Vagina (tissue), 2 donors: ENCODE results near the gene SPTLC3. TPM values are rescaled to one million over a fixed set of nuclear protein-coding genes. Genes with fewer than 3 reads are reported as not detected.

Experiments used
- DNase-seq, 2 donors: peaks; one replicate each; pipeline ENCODE4 v3.0.0-alpha.2; 2017; ENCODE audit errors: extremely low spot score in 2 of 2
- H3K27ac ChIP-seq: fragments of 200-600 bp; sonication (generic); one replicate; pipeline ENCODE4 v1.5.1; 2019
- H3K27me3 ChIP-seq: fragments of 200-600 bp; sonication (generic); one replicate; pipeline ENCODE4 v1.5.1; 2019
- H3K36me3 ChIP-seq, 2 donors: fragments of 200-600 bp; sonication (generic); one replicate each; pipeline ENCODE4 v1.5.1; 2017 to 2019
- H3K4me1 ChIP-seq: fragments of 200-600 bp; sonication (generic); one replicate; pipeline ENCODE4 v1.5.1; 2019
- H3K4me3 ChIP-seq, 2 donors: fragments of 200-600 bp; sonication (generic); 1 replicate in 1 of 2; 2 replicates in 1 of 2; pipeline ENCODE4 v1.5.1; 2016 to 2019
- H3K9me3 ChIP-seq: fragments of 200-600 bp; sonication (generic); one replicate; pipeline ENCODE4 v1.5.1; 2019
- POLR2A ChIP-seq, 2 donors: fragments of 450-650 bp; IDR thresholded peaks; one replicate each; pipeline ENCODE4 v1.6.1; 2017; ENCODE audit warnings: antibody characterized with exemption in 2 of 2, mild to moderate bottlenecking in 2 of 2, moderate library complexity in 2 of 2
- POLR2AphosphoS5 ChIP-seq, 2 donors: sonication (generic); formaldehyde crosslinking; IDR thresholded peaks; one replicate each; pipeline ENCODE4 v1.9.0; 2017; ENCODE audit warnings: antibody characterized with exemption in 2 of 2, mild to moderate bottlenecking in 2 of 2, low read depth in 1 of 2; ENCODE audit not compliant: insufficient read depth in 1 of 2
- intact Hi-C: fragments of 100-400 bp; cut with DNase I; formaldehyde crosslinking; loops from one replicate; pipeline ENCODE4 v1.15.1; 2023
- total RNA-seq: library from RNA; depleted of rRNA; stranded (reverse); fragments of >200 nt; gene quantifications from one replicate; pipeline ENCODE4 v1.2.3, GENCODE V29; 2016
- TF ChIP-seq, protein P1 (sequence below), 3 experiments: fragments of 450-650 bp in 2 of 3; fragments of 200-600 bp in 1 of 3; sonication (generic) in 1 of 3; IDR thresholded peaks; one replicate each; pipeline ENCODE4 v1.5.1; 2017 to 2019; ENCODE audit warnings: antibody characterized with exemption in 3 of 3, mild to moderate bottlenecking in 2 of 3, moderate library complexity in 2 of 3

SPTLC3 gene
- total RNA-seq, 1 donor from 2014 or later = 5.9 TPM

- Histone ChIP-seq H3K9me3 (no peaks in the 10 kb centered on the region), H3K27ac (no peak overlapping the region), H3K4me1 (peaks cover 8% of the 10 kb centered on the region), H3K4me3 (no peak overlapping the region), H3K36me3 (no peaks in the 10 kb centered on the region), H3K27me3 (no peaks in the 10 kb centered on the region)
- TF ChIP-seq POLR2A (IDR thresholded peaks at IDR 0.05) (no peak), POLR2AphosphoS5 (IDR thresholded peaks at IDR 0.05; ENCODE audit: insufficient read depth in 1 of 2, low read depth in 1 of 2) (no peak)
- TF ChIP-seq, protein P1, sequence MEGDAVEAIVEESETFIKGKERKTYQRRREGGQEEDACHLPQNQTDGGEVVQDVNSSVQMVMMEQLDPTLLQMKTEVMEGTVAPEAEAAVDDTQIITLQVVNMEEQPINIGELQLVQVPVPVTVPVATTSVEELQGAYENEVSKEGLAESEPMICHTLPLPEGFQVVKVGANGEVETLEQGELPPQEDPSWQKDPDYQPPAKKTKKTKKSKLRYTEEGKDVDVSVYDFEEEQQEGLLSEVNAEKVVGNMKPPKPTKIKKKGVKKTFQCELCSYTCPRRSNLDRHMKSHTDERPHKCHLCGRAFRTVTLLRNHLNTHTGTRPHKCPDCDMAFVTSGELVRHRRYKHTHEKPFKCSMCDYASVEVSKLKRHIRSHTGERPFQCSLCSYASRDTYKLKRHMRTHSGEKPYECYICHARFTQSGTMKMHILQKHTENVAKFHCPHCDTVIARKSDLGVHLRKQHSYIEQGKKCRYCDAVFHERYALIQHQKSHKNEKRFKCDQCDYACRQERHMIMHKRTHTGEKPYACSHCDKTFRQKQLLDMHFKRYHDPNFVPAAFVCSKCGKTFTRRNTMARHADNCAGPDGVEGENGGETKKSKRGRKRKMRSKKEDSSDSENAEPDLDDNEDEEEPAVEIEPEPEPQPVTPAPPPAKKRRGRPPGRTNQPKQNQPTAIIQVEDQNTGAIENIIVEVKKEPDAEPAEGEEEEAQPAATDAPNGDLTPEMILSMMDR (IDR thresholded peaks at IDR 0.05) = no peak
- DNase-seq = no peak
- intact Hi-C loops = no loop called here
These were observed 139.2 kb downstream of the SPTLC3 start for GRCh38 chr20:13147971-13148370.

DNA sequence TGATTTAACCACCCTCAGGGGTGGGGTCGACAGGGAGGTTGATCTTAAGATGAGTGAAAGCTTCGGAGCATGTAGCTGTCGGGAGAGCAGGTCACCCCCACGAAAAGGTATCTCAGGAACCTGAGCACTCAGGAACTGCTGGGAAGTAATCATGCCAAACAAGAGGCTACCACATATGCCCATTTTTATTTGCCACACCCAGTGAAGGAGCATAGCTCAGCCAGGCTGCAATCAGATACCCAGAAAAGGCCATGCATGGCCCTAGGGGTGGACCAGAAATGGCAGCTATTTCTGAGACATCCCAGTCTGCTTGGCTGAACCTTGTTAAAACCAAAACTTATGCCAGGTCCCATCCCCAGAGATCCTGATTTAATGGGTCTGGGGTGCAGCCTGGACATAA lies 139.6 kb downstream of the SPTLC3 start:
- Histone ChIP-seq H3K27me3 (no peaks in the 10 kb centered on the region), H3K36me3 (no peaks in the 10 kb centered on the region), H3K9me3 (no peaks in the 10 kb centered on the region), H3K4me1 (peaks cover 8% of the 10 kb centered on the region), H3K27ac (no peak overlapping the region), H3K4me3 (no peak overlapping the region)
- DNase-seq = no peak
- TF ChIP-seq POLR2AphosphoS5 (IDR thresholded peaks at IDR 0.05; ENCODE audit: insufficient read depth in 1 of 2, low read depth in 1 of 2) = no peak
- TF ChIP-seq, protein P1 (IDR thresholded peaks at IDR 0.05) = no peak
- intact Hi-C loops = no loop called here

DNA sequence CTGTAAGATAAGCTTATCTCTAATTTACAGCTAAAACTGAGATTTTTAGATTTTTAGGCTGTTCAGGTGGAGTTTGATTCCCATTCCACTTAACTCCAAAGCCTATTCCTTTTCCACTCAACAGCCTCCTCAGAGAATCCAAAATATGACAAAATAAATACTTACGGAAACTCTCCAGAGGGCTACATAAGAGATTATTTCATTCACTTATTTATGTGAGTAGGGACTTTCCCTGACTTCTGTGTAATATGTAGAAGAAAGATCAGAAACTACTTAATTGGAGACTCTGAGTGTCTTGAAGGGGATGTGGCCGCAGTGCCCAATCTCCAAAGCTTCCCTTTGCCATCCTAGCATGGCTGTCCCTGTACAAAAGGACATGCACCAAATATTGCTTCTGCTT lies 140.2 kb downstream of the SPTLC3 start:
- Histone ChIP-seq H3K4me1 (peaks cover 8% of the 10 kb centered on the region), H3K9me3 (no peaks in the 10 kb centered on the region), H3K27ac (no peak overlapping the region), H3K4me3 (no peak overlapping the region), H3K27me3 (no peaks in the 10 kb centered on the region), H3K36me3 (no peaks in the 10 kb centered on the region)
- no peak for DNase-seq
- TF ChIP-seq, protein P1 (IDR thresholded peaks at IDR 0.05) = no peak
- no peak for TF ChIP-seq POLR2A (IDR thresholded peaks at IDR 0.05)
- no peak for TF ChIP-seq POLR2AphosphoS5 (IDR thresholded peaks at IDR 0.05; ENCODE audit: insufficient read depth in 1 of 2, low read depth in 1 of 2)
- intact Hi-C loops = no loop called here

GRCh38 chr20:13149371-13150105 lies 140.8 kb downstream of the SPTLC3 start:
- TF ChIP-seq POLR2AphosphoS5 (IDR thresholded peaks at IDR 0.05; ENCODE audit: insufficient read depth in 1 of 2, low read depth in 1 of 2) = no peak
- no peak for DNase-seq
- H3K27me3 ChIP-seq = no peaks in the 10 kb centered on the region
- peaks cover 8% of the 10 kb centered on the region for H3K4me1 ChIP-seq
- H3K27ac ChIP-seq = no peak overlapping the region
- H3K36me3 ChIP-seq = no peaks in the 10 kb centered on the region
- intact Hi-C loops = no loop called here
- H3K4me3 ChIP-seq = no peak overlapping the region
- no peaks in the 10 kb centered on the region for H3K9me3 ChIP-seq

- no peak for TF ChIP-seq POLR2AphosphoS5 (IDR thresholded peaks at IDR 0.05; ENCODE audit: insufficient read depth in 1 of 2, low read depth in 1 of 2)
- intact Hi-C loops = no loop called here
- Histone ChIP-seq H3K9me3 (no peaks in the 10 kb centered on the region), H3K4me1 (peaks cover 10% of the 10 kb centered on the region), H3K27me3 (no peaks in the 10 kb centered on the region), H3K36me3 (peaks cover 0 to 7% of the 10 kb centered on the region in 2 donors), H3K4me3 (no peak overlapping the region), H3K27ac (no peak overlapping the region)
- no peak for DNase-seq
These were observed 149.6 kb downstream of the SPTLC3 start for GRCh38 chr20:13158369-13158768.

DNA sequence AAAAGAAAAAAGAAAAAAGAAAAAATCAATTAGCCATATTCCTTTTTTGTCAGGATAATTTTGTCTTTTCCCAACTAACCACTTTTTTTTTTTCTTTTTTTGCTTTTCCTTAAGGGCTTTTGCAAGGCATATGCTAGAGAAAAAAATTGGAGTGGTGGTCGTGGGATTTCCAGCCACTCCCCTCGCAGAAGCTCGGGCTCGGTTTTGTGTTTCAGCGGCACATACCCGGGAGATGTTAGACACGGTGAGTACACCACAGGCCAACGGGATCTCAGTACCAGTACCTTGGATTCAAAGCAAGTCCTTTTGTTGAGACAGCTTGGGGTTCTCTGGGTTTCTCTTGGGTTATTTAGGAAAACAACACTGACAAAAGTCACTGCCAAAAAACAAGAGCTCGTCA lies 151.1 kb downstream of the SPTLC3 start:
- intact Hi-C loops = no loop called here
- peaks cover 10% of the 10 kb centered on the region for H3K4me1 ChIP-seq
- no peak overlapping the region for H3K27ac ChIP-seq
- peaks cover 0 to 7% of the 10 kb centered on the region in 2 donors for H3K36me3 ChIP-seq
- DNase-seq = no peak
- TF ChIP-seq POLR2A (IDR thresholded peaks at IDR 0.05) (no peak), POLR2AphosphoS5 (IDR thresholded peaks at IDR 0.05; ENCODE audit: insufficient read depth in 1 of 2, low read depth in 1 of 2) (no peak)
- TF ChIP-seq, protein P1 (IDR thresholded peaks at IDR 0.05) = no peak
- no peaks in the 10 kb centered on the region for H3K9me3 ChIP-seq
- H3K27me3 ChIP-seq = no peaks in the 10 kb centered on the region
- H3K4me3 ChIP-seq = no peak overlapping the region
